Stimulated activated CD4-positive, alpha-beta T cell treated with anti-CD3 and anti-CD28 coated beads, Interleukin-15, amount 100 ng/mL, for 1 hour (primary cell): ENCODE data around the gene PPP1R1B.

ENCODE experiments used
- DNase-seq, 2 donors: peaks; one replicate each; pipeline ENCODE4 v3.0.0-alpha.2; 2020; ENCODE audit warnings: low read depth in 1 of 2, low spot score in 1 of 2

The PPP1R1B gene

DNA sequence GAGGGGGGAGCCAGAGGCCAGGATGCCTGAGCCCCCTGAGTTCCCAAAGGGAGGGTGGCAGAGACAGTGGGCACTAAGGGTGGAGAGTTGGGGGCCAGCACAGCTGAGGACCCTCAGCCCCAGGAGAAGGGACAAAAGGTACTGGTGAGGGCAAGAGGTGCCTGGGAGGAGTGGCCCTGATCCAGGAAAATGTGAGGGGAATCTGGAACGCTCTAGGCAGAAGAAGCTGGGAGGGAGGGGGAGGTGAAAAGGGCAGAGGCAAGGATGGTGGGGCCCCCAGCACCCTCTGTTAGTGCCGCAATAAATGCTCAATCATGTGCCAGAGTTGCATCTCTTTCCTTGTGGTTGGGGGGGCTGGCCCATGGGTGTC is 39.5 kb downstream of the PPP1R1B start:
- no peak for DNase-seq

- no peak for DNase-seq
These were observed 40.0 kb downstream of the PPP1R1B start for GRCh38 chr17:39666601-39667261.

GRCh38 chr17:39667262-39667944 is 40.7 kb downstream of the PPP1R1B start:
- no peak for DNase-seq

DNA sequence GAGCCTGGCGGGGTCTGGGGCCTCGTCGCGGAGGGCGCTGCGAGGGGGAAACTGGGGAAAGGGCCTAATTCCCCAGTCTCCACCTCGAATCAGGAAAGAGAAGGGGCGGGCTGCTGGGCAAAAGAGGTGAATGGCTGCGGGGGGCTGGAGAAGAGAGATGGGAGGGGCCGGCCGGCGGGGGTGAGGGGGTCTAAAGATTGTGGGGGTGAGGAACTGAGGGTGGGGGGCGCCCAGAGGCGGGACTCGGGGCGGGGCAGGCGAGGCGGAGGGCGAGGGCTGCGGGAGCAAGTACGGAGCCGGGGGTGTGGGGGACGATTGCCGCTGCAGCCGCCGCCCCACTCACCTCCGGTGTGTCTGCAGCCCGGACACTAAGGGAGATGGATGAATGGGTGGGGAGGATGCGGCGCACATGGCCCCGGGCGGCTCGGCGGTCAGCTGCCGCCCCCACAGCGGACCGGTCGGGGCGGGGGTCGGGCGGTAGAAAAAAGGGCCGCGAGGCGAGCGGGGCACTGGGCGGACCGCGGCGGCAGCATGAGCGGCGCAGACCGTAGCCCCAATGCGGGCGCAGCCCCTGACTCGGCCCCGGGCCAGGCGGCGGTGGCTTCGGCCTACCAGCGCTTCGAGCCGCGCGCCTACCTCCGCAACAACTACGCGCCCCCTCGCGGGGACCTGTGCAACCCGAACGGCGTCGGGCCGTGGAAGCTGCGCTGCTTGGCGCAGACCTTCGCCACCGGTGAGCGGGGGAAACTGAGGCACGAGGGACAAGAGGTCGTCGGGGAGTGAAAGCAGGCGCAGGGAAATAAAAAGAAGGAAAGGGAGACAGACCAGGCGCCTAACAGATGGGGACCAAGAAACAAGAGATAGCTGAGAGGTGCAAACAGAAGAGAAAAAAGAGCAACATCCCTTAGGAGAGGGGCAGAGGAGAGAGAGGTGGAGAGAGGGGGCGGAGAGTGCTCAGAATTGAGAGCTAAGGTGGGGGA is 41.5 kb downstream of the PPP1R1B start, which contains the start of gene PNMT:
PNMT (plus strand) TSS at position 509 of the 980 bp plus-strand sequence; CDS start at position 532, 23 bp downstream.
- DNase-seq, result peak; percentile 38 to 69

- no peak for DNase-seq
These were observed 43.4 kb downstream of the PPP1R1B start for GRCh38 chr17:39669897-39670735.

DNA sequence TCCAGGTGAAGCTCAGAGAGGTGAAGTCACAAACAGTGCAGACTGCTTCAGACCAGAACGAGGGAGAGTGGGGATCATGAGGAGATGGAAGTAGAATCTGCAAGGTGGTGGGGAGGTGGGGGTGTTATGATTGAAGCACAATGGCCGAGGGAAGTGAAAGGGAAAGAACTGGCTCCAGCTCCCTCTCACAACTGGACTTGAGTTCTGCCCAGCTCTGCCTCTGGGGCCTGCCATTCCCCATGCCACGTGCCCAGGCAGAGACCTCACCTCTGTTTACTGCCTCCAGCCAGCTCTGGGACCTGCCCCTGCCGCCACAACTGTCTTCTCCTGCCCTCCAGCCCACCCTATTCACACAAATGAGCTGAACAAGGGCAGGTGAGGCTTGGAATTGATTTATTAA is 44.0 kb downstream of the PPP1R1B start:
- DNase-seq, result no peak

GRCh38 chr17:39671651-39672521 is 45.1 kb downstream of the PPP1R1B start:
- DNase-seq, result no peak

DNA sequence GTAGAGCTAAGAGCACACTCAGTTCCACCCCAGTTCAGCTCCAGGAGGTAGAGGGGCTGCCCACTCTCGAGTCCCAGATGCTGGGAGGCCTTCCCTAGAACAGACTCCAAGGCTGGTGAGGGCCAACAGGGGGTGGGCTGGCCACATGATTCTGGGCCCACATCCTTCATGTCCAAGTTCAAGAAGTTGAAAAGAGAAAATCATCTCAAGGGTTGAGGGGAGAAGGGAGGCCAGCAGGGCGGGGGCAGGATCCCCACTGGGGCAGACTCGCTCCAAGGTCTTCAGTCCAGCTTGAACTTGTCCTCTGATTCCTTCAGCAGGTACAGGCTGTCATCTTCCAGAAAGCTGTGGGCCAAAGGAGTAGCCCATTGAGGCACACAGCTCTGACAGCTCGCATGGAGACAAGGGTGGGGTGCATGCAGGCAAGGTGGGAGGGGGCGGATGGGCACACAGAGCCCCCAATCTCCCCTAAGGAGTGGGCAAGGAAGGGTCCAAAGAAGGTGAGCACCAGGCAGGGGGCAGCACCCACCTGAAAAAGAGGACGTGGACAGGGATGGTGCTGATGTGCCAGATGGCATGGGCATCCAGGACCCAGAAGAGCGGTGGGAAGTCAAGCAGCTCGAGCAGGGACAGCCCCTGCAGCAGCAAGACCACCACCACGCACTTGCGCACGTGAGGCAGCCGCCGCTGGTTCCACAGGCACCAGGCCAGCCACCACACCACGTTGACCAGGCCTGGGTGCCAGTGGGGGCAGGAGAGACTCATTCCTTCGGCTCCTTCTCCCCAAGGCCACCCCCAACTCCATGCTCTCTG is 46.0 kb downstream of the PPP1R1B start:
- DNase-seq, result no peak

DNA sequence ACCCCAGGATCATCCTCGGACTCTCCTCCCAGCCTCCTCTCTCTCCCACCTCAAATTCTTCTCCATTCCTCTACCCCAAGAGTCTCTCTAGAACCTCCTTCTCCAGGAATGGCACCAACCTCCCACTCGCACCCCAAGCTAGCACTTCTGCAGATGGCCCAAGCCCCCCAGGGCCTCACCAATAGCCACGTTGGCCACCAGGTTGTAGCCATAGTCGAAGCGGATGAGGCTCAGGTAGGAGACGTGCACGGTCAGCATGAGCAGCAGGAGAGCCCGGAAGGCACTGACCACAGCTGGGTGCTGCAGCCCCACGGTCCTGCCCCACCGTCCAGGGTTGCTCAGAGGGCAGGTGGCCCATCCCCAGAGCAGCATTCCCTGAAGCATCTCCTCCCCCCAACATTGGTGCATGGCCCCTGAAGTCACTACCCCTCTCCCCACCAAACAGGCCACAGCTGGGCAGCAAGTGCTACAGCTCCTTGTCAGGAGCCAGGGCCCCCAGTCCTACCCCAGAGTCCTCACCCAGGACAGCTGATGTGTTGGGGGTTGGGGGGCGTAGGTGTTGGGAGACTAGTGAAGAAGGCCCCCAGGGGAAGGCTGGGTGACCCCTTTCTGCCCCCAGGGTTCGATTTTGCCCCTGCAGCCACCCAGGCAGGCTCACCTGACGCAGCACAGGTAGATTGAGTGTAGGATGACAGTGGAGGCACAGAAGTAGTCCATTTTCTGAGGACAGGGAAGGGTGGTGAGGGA is 46.8 kb downstream of the PPP1R1B start:
- DNase-seq, result no peak

DNA sequence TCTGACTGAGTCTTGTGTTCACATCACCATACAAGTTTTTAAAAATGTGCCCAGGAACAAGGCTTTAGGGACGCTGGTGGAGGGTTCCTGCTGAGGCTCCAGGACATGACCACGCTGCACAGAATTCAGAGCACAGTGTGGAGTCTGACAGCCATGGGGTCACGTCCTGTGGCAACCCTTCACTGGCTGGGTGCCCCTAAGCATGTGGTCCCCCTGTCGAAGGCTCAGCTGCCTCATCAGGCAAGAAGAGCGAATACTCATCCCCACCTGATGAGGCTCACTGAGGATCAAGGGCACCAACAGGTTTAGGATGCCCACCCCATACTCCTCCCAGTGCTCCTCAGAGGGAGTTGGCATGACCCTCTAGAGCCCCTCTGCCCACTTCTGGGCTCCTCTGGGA is 47.4 kb downstream of the PPP1R1B start:
- no peak for DNase-seq

DNA sequence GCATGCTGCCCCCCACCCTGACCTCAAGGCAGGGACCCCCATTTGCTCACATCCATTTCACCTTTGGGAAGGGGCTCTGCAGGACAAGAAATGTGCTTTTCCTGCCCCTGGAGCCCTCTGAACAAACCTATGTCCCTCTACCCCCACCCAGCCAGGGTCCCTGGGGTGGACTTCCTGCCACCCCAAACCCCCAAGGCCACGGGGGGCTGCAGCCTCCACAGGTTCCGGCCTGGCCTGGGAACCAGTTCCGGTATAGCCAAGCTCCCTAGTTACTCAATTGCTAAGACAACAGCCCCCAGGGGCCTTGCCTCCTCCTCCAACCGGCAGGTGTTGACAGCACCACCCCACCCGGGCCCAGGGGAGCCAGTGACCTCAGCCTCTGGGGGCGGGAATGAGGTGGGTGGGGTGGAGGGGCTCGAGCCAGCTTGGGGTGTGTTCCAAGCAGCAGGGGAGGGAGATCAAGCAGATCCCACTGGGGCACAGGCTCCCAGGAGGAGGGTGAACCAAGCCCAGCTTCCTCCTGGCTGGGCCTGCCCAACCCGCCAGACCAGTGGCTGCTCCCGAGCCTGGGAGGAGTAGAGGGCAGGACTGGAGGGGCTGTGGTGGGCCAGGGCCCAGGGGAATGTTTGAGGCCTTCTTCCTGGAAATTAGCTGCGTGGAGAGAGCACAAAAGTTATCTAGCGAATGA is 48.1 kb downstream of the PPP1R1B start:
- no peak for DNase-seq

DNA sequence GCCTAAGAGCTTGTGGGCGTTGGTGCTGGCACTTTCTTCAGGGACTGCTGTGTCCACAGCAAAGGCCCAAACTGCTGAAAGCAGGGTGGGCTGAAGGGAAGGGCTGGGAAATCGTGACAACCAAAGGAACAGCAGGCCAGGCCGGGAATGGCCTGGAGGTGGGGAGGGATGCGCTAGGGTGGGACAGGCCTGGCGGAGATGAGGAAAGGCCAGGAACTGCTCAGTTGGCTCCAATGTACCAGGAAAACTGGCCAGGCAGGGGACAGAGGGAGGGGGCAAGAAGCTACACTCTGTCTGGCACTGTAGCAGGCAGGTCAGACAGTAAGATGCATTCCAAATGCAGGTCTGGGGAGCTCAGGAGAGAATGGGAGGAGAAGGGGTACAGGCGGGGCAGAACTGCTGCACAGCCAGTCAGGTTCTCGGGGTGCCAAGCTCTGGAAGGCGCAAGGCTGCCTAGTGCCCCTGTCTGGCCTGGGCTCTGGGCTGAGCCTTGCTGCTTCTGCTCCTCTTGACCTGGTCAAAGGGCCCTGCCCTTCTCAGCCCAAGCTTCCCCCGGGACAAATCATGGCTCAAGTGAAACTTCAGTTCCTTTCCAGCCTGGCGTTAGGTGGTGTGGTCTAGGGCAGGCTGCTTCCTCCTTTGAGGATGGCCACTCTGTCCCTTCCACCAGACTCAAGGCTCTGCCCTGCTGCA is 48.8 kb downstream of the PPP1R1B start:
- no peak for DNase-seq

DNA sequence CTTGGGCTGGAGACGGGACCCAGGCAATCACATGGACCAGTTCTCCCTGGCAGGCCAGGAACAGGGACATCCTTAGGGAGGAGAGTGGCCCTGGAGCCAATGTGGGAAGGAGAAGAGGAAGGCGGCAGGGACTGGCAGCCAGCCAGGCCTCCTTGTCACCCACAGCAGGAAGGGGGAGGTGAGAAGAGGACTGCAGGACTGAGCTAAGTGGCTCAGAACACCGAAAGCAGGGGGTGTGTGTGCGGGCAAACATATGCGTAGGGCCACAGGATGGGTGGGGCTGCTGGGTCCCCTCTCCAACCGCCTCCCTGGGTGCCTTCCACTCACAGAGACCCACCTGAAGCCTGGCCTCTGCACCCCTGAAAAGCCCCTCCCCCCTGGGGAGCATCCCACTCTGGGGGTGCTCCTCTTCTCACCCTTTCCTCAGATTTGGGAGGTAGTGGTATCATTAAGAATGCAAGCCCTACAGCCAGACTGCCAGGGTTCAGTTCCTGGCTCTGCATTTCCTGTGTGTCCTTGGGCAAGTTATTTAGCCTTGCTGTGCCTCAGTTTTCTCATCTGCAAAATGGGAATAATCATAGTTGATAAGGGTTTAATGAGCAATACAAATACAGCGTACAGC is 49.6 kb downstream of the PPP1R1B start:
- DNase-seq, result no peak

GRCh38 chr17:39677072-39677471 is 50.3 kb downstream of the PPP1R1B start:
- DNase-seq, result no peak

GRCh38 chr17:39677542-39678339 is 51.0 kb downstream of the PPP1R1B start:
- DNase-seq, result no peak
